Retina (tissue), 1 donor: Measurements from ENCODE around the gene EGR4.
A peak's percentile ranks its signal among the peaks of the same experiment; 100 is the strongest.

Experiments
- DNase-seq: peaks from one replicate; pipeline ENCODE4 v3.0.0-alpha.2; 2016

The EGR4 gene

DNA sequence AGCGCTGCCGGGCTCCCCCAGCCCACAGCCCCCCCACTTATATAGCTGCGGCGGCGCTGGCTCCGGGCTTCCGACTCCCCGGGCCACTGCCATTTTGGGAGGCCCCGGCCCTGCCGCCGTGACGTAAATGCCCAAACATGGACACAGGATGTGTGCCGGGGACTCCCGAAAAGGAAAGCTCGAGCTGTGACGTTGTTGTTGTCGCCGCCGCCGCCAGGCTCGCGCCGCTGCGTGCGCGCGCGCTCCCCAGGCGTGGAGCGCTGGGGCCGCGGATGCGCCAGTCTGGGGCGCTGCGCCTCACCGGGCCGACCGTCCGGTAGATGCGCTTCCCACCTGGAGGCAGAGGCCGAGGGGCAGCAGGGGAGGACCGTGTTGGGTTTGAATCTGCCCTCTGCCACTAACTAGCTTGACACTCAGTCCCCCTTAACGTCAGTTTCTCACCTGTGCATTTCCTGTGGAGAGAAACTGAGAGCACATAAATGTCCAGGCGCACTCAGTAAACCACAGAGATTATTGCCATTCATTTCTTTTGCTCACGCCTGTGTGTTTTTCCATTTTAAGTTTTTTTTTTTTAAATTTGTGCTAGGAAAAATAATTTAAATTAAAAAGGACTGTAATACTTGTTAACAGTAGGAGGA, at the start of gene EGR4:
Gene EGR4, minus strand, starts transcription at position 15 of the 638 bp plus-strand sequence. CDS start 231 bp downstream, outside the sequence.
- DNase-seq, result peak; percentile 78

DNA sequence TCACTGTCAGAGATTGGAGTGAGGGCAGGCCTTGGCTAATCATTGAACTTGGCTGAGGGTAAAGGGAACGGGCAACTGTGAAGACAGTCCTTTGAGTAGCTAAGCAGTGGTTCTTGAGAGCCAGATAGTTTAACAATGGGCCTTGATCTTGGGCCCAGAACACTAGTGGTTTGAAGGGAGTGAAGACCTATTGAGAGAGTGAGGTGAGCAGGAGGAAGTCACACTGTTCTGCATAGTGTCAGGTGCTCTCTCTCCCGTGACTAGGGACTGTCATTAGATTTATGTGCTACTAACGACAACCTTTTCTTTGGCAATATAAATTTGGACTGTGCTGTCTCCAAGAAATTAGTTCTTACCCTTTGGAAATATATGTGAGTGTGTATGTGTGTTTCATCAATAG, 47.7 kb upstream of the EGR4 start:
- no peak for DNase-seq

DNA sequence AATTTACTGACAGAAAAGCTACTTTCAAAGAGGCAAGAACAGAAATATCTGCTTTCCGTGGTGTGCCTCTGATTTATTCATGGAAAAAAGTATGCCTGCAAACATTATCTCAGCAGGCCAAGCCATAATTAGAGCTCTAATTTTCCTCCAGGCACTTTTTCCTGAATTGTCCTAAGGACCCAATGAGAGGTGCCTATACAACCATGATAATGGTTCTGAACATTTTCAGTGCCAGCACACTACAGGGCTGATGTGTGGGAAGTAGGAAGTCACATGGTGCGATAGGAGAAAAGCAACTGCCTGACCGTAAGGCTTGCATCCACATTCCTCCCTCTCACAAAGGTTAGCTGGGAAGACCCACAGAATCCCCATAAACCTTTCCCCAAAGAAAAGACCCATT, 45.9 kb upstream of the EGR4 start:
- DNase-seq, result no peak

DNA sequence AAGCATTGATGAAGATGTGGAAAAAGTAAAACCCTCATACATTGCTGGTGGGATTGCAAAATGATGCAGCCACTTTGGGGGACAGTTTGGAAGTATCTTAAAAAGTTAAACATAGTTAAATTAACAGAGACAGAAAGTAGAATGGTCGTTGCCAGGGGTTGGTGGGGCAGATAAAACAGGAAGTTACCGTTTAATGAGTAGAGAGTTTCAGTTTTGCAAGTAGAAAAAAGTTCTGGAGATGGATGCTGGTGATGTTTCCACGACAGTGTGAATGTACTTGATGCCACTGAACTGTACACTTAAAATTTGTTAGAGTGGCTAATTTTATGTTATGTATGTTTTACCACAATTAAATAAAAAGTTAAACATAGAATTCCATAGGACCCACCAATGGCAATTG, 44.5 kb upstream of the EGR4 start:
- no peak for DNase-seq

DNA sequence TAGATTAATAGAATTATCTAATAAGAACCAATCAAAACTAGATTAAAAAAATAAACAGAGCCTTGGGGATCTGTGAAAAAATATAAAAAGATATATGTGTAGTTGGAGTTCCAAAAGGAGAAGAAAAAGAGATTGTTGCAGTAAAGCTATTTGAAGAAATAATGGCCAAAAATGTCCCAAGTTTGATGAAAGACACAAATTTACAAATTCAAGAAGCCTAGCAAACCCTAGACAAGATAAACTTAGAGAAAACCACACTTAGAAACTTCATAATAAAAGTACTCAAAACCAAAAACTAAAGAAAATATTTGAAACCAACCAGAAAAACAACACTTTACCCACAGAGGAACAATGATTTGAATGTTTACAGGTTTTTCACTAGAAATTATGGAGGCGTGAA, 41.3 kb upstream of the EGR4 start:
- DNase-seq, result no peak

DNA sequence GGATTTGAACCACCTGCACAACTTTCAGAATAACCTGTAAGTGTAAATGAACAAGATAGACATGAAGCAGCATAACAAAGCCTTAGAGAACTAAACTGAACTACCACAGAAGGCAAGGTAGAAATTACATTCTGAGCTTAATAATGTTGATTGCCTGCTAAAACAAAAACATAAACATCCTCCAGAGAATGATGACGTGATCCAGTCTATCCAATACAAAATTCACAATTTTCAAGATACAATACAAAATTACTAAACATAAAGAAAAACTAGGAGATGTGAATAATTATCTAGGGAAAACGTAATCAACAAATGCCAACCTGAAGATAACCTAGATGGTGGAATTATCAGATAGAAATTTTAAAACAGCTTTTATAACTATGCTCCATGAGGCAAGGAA, 40.7 kb upstream of the EGR4 start:
- no peak for DNase-seq

DNA sequence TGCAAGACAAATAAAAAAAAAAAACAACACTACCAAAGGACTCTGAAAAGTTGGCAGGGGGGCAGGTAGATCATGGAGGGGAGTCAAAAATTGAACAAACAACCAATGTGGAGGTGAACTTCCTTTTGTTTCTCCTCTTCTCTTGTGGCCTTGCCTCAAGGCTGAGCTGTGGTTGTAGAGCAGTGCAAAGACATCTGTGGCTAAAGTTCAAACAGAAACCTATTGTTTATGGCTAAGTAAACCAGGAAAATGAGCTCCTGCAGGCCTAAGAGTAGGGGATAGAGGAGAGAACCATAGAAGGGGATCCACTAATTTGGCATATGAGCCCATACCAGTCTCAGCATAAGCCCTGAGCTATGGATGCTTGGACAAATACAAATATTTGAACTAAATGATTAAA, 40.2 kb upstream of the EGR4 start:
- no peak for DNase-seq

DNA sequence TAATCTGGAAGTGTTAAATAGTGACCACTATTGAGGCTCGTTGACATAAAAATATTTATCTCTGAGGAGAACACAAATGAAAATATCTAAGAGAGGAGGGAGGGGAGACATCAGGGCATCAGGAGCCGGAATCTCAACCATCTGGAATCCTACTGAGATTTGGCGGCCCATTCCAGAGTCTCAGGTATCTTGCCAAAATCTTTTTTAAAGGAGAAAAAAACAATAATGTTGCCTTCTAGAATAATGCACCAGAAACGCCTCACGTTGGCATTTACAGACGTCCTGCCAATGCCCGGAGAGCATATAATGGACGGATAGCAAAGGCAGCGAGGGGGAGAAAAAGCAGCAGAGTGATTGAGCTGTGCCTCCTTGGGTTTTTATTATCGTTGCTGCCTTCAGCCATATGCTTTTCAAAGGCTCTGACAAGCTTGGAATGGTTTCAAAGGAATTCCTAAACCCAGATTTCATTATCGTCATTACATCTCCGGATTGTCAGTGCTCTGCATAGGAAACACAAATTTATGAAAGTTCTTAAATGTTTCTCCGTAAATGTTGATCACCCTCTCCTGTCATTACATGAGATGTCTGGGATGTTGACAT, 30.9 kb upstream of the EGR4 start:
- DNase-seq, result no peak

DNA sequence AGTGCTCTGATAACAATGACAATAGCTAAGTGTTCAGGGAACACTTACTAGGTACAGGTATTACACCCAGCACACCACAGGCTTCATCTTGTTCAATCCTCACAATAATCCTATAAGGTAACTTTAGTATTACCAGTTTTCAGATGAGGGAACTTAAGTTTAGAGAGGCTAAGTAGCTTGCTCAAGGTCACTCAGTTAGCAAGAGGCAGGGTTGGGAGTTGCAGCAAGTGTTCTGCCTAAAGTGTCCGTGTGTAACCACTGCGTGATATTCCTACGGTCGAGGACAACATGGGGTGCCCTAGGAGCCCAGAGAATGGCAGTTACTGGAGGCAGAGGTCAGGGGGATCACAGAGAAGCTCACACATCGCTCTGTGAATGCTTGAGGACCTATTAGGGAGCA, 30.2 kb upstream of the EGR4 start:
- no peak for DNase-seq

DNA sequence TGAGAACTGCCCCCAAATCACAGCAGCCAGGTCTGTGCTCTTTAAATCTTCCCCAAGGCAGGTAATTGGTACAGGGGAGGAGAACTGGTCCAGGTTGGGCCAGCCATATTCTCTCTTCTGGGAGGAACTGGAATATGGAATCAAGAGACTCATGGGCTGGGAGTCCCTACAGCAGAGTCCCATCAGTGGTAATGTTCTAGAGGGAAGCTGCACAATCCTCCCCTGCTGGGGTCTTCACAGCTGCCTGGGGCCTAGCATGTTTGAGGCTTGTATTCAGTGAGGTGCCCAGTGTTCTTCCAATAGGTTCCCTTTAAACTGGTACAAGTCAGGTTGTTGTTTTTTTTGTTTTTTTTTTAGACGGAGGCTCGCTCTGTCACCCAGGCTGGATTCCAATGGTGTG, 21.1 kb upstream of the EGR4 start:
- DNase-seq, result no peak

DNA sequence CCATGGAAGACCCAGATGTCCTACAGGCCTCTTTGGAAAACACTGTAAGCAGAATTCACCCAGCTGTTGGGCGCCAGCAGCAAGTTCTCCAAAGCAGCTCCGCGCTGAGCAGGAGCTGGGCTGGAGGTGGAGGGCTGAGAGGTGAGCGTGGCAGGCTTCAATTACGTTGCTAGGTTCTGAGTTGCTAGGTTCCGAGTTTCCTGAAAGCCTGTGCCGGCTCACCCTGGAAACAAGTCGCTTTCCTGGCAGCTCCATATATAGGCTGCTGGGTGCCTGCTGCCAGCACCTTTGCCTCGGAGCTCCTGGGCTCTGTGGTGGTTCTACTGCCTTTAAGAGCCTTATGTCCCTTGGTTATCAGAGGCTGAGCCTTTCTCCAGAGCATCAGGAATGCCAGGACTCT, 14.4 kb upstream of the EGR4 start:
- no peak for DNase-seq

DNA sequence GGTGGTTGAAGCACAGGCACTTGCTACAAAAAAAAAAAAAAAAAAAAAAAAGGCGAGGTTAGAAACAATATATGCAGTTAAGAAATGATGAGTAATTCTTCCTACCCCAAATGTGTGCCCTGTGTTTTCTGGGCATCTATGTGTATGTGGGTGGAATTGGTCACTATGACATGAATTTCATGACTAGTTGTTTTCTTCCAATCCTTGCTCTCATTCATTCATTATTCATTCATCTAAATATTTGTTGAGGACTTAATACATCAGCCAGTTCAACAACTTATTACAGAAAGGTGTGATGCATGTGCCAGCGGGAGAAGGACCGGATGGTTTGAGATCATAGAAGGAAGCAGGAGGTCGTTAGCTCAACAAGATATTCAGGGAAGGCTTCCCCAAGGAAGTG, 8.3 kb upstream of the EGR4 start:
- DNase-seq, result no peak

DNA sequence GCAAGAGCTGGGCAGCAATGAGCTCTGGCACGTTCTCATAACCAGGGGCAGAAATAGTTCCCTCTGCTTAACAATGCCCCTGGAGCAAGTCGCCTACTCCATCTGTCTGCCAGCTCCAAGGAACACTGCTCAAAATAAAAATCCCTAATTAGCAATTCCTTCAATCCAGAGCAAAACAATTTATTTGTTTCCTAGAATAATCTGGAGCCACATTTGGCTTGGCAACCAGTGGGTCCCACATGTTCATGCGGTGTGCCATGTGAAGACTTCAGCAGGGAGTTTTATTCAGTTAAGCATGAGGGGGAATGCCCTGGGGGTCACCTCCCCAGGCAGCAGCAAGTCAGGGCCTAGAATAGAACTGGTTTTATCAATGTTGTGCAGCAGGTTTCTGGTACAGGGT, 7.6 kb upstream of the EGR4 start:
- no peak for DNase-seq

DNA sequence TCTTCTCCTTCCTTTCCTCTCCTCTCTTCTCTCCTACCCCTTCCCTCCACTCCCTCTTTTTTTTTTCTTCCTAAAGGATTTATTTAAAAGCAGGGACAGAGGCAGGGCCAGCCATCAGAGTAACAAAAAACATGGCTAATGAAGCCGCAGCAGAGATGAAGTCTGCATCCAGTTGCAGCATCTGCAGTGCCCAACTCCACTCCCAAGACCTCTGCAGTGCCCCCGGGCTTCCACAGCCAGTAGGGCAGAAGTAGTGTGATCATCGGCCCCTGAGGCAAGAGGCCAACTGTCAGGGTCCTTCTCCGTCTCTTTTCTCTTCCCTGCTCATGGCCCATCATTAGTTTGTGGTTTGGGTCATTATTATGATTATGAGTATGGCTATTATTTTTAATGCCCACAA, 4.2 kb upstream of the EGR4 start:
- peak; percentile 77 for DNase-seq

DNA sequence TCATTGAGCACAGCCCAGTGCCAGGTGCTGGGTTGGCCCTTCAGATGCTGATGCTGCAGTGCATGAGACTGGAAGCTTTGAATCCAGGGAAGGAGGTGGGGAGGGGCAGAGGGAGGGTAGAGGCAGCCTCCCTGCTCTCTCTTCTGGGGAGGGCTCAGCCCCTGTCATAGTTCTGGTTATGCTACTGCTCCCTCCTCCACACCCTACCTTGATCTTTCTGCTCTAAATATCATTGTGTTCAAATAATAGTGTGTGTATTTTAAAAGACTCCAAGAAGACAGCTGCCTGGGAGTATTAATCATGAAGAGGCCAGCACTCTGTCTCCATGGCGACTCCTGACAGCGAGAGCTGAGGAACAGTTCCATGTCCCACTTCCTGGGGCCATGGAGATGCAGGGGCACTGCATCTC, 3.8 kb upstream of the EGR4 start:
- DNase-seq, result peak; percentile 83

DNA sequence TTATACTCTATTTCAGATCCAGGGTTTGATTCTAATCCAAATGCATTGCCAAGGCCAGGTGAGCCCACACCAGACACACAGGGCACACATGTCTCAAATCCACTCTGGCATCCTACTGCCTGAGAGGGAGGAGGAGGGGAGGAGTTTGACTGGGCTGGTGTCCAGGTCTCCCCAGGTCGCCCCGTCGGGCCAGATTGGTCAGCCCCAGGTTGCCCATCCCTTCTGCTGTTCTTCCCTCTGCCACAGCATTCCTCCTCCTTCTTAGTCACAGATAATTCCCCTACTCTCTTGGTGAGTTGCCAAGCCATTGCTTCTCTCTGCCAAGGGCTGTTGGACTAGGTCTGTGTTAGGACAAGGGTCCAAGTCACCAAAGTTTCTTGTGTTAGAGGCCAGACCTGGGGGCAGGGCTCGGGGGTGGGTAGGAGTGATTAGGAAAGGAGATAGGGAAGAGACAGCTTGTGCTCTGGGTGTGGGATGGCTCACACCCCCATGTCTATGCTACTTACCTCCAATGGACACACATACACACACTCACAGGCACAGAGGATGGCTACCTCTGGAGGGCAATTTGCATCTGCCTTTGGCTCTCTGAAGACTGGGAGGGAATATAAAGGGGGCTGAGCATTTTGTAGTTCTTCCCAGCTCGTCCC, 2.5 kb upstream of the EGR4 start:
- no peak for DNase-seq

DNA sequence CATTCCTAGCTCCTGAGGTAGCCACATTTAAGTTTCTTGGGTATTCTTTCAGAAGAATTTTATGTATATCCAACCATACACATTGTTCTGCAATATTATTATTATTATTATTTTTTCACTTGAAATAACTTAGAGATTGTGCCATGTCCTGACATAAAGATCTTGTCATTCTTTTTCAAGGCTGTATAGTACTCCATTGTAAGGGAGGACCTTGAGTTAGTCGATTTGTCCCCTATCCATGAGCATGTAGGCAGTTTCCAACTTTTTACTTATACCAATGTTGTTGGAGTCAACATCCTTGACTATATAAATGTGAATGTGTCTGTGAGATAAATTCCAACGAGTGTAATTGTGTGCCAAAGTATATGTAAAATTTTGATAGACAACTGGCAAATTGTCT, 891 bp upstream of the EGR4 start:
- no peak for DNase-seq

DNA sequence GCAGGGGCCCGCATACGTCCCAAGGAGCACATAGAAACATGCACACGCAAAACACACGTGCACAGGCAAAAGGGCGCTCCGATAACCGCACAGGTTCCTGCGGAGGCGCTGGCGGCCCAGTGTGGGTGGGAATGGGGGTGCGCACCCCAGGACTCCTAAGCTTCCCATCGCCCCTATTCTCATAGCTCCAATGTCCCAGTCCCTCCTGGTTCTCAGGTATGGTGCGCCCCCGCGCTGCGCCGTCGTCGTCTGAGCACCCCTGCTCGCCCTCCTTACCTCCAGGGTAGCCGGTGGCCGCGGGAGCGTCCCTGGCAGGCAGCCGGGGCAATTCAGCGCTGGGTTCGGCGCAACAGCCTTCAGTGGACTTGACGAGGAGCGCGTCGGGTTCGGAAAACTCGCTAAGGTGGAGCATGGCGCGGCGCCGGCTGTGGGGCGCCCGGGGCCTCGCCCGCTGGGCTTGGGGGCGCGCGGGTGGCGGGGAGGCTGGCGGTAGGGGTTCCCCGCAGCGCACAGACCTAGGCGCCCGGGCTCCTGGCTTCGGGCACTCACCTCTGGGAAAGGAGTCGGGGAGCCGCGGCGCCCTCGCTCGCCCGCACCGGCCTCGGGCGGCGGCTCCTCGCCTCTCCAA, 328 bp downstream of the EGR4 start:
- peak; percentile 44 for DNase-seq

DNA sequence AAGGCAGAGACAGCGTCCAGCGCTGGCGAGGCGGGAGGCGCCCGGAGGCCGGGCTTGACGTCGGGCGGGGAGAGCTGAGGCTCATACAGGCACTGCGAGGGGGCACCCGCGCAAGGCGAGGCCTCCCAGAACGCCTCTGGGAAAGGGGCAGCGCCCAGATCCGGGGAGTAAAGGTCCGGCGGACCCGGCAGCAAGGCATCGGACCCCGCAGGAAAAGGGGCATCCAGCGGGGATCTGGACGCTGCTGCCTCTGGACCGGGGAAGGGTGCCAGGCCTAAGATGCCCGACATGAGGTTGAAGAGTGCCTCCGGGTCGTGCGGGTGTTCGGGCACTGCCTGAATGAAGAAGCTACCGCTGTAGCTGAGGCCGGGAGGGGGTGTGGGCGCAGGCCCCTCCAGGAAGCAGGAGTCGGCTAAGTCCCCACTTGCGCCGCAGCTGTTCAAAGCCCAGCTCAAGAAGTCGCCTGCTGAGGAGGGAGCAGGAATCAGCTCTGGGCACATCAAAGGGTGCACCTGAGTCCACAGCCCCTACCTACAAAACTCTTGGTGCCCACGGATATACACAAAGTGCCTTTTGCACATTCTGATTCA, 937 bp downstream of the EGR4 start:
- DNase-seq, result no peak

DNA sequence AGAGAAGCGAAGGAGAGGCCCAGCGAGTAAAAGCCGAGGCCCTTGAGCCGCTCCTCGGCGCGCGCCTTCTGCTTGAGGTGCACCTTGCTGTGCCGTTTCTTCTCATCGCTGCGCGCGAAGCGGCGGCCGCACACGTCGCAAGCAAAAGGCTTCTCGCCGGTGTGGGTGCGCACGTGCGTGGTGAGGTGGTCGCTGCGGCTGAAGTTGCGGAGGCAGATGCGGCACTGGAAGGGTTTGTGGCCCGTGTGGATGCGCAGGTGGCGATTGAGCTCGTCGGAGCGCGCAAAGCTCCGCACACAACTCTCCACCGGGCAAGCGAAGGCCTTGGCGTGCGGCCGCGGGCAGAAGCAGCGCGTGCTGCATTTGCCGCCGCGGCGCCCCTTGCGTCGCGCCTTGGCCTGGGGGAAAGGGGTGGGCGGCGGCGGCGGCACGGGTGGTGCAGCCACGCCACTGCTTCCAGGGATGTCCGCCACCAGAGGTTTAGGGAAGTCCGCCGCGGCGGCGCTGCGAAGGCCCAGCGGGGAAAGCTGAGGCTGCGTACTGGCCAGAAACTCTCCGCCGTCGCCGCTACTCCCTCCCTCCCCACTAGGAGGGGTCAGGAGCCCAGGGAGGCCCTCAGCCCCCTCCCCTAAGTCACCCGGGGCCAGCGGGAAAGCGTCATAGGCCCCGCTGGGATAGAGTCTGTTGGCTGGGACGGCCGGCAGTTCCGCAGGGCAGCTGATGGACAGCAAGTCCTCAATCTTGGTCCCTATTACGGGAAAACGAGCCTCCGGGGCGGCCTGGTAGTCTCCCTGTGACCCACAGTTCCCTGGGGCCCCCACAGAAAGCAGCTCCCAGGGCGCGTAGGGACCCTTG, 1.7 kb downstream of the EGR4 start:
- peak; percentile 80 for DNase-seq

DNA sequence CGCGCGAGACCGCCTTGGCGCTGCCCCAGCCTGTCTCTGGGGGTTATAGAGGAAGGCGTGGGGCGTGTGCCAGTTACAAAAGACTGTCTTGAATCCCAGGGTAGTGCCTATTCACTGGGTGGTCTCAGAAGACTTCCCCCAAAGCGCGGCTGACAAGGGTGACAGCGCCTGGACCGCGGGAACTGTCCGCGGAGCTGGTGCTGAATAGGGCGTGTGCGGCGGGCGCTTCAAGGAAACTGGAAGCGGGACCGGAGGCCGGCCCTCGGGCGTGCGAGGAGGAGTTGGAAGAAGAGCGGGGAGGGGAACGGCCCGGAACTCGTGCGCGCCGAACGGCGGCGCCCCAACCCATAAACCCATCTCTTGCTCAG, 2.3 kb downstream of the EGR4 start:
- peak; percentile 92 for DNase-seq

DNA sequence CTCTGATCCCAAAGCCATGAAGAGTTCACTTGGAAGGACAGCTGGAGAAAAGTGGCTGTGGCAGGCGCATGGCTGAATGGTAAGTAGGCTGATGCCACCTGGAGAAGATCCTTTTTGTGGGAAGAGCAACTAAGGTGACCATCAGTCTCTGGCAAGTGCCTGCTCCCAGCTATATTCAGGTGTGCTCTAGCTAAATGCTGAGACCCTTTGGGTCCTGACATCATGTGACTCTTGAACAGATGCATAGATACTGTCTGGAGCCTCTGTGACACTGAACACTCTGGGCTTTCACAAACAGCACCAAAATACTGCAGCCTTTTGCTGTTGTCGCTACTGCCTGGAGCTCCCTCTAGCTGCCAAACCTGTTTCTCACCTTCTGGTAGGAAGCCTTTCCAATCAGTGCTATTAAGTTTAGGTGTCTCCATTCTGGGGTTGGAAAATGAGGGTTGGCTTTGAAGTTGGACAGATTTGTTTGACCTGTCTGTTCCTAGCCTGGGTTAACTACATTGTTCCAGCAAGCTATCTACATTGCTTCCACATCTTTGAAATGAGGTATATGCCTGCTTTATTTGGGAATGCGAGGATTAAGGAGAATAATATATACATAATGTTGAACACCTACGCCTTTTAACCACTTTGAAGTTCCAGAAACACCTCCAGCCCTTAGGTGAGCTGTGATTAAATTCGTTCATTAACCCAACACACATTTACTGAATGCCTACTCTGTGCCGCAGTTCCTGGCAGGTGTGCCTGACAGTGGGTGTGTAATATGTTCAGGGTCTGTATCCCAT, 3.1 kb downstream of the EGR4 start:
- DNase-seq, result peak; percentile 21
